ENCODE data around the gene YWHAE.

DNA sequence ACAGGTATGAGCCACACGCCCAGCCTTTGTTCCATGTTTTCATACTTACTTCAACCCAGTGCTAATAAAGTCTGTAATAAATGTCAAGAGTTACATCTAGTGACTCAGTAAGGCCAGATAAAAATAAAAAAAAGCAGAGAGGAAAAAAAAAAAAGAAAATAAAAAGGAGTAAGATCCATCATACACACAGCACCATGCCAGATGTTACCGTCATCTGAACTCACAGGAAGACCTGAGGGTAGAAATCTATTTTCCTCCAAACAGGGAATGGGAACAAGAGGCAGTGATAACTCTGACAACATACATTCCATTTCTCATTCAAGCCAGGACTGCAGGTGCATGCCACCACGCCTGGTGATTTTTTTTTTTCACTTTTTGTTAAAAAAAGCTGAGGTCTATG lies 35.3 kb upstream of the YWHAE start:
- no peak for TF ChIP-seq TAF1 (IDR thresholded peaks at IDR 0.05; ENCODE audit: borderline replicate concordance, insufficient read depth, low read length)
- TF ChIP-seq POLR2AphosphoS5 (IDR thresholded peaks at IDR 0.05; ENCODE audit: low read depth, low read length), result no peak
- TF ChIP-seq, protein P1, sequence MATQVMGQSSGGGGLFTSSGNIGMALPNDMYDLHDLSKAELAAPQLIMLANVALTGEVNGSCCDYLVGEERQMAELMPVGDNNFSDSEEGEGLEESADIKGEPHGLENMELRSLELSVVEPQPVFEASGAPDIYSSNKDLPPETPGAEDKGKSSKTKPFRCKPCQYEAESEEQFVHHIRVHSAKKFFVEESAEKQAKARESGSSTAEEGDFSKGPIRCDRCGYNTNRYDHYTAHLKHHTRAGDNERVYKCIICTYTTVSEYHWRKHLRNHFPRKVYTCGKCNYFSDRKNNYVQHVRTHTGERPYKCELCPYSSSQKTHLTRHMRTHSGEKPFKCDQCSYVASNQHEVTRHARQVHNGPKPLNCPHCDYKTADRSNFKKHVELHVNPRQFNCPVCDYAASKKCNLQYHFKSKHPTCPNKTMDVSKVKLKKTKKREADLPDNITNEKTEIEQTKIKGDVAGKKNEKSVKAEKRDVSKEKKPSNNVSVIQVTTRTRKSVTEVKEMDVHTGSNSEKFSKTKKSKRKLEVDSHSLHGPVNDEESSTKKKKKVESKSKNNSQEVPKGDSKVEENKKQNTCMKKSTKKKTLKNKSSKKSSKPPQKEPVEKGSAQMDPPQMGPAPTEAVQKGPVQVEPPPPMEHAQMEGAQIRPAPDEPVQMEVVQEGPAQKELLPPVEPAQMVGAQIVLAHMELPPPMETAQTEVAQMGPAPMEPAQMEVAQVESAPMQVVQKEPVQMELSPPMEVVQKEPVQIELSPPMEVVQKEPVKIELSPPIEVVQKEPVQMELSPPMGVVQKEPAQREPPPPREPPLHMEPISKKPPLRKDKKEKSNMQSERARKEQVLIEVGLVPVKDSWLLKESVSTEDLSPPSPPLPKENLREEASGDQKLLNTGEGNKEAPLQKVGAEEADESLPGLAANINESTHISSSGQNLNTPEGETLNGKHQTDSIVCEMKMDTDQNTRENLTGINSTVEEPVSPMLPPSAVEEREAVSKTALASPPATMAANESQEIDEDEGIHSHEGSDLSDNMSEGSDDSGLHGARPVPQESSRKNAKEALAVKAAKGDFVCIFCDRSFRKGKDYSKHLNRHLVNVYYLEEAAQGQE (IDR thresholded peaks at IDR 0.05; ENCODE audit: insufficient read depth in 1 of 2, low read depth in 2 of 2, low read length in 2 of 2), result no peak

Data from PFSK-1 (cell line).